GM18505 (cell line): ENCODE data around the gene PDE2A.

ENCODE experiments used
- ATAC-seq: cut with Tn5 transposase; IDR thresholded peaks from one replicate; pipeline ENCODE4 v1.9.1; 2021; ENCODE audit not compliant: unreplicated experiment
- POLR2A ChIP-seq: IDR thresholded peaks from 4 replicates; pipeline ENCODE4 v1.6.1; 2011; ENCODE audit warnings: borderline replicate concordance; ENCODE audit not compliant: insufficient read depth, insufficient read length; ENCODE audit errors: extremely low read depth

PDE2A gene

GRCh38 chr11:72673943-72674828, at the start of gene PDE2A:
PDE2A (minus strand) TSS chr11:72674422; CDS start chr11:72674207, 215 bp downstream.
- ATAC-seq = no peak
- no peak for TF ChIP-seq POLR2A

- no peak for ATAC-seq
- no peak for TF ChIP-seq POLR2A
Measured at GRCh38 chr11:72723508-72723907, 49.3 kb upstream of the PDE2A start.

GRCh38 chr11:72722050-72722748, 48.0 kb upstream of the PDE2A start:
- peak; percentile 78 for TF ChIP-seq POLR2A
- peak; percentile 68 for ATAC-seq

DNA sequence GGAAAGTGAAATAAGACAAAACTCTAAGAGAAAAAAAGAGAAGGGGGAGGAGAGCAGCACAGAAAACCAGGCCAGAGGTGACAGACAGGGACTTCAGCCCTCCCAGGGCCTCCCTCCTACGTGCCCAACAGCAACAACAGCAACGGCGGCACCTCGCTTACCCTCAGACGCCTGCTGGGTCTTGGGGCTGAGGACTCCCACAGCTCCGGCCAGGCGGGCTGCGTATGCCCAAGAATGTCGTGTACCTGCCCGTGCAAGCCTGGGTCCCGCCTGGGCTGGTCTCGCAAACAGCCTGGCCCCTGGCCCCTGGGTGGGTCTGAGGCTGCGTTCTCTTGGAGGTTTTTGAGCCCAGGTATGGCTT, 47.4 kb upstream of the PDE2A start:
- no peak for ATAC-seq

DNA sequence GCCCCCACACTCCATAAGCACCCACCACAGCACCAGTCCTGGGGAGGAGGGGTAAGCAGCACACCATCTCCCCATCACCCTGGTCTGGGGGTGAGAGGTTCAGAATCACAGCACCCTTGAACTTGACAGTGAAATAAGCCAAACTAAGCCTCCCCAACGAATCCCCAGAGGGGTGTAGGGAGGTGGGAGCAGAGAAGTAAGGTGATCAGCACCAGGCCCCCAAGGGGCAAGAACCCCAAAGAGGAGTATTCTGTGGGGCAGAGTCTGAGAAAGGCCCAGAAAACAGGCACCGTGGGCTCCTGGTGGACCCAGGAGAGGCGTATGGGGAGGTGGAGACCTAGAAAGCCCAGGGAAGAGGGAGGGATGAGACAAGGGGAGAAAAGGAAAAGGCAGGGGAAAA, 47.1 kb upstream of the PDE2A start:
- no peak for ATAC-seq
- TF ChIP-seq POLR2A = no peak

More for the DNA sequence above, 47.4 kb upstream of the PDE2A start:
- no peak for TF ChIP-seq POLR2A

DNA sequence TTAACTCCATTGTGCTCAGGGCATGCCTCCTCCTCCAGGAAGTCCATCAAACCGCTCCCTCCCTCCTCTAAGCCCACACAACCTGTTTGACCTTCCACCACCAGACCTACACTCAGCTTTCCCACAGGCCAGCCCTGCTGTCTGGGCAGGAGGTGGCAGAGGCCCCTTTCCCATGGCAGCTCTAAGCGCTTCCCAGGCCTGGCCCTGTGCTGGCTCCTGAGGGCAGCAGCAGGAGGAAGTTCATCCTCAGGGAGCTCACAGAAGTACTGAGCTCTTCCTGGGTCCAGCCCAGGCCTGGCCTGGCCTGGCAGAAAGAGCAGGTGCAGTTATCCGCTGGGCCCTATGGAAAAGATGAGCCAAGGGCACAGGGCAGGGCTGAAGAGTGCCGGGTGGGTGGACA, 46.6 kb upstream of the PDE2A start:
- no peak for ATAC-seq
- TF ChIP-seq POLR2A = no peak

- TF ChIP-seq POLR2A = no peak
- ATAC-seq = no peak
Measured at GRCh38 chr11:72720047-72720446, 45.8 kb upstream of the PDE2A start.

GRCh38 chr11:72719551-72719950, 45.3 kb upstream of the PDE2A start:
- no peak for TF ChIP-seq POLR2A
- no peak for ATAC-seq

- TF ChIP-seq POLR2A = no peak
- ATAC-seq = no peak
Measured at GRCh38 chr11:72719144-72719543, 44.9 kb upstream of the PDE2A start.

GRCh38 chr11:72718101-72718501, 43.9 kb upstream of the PDE2A start:
- ATAC-seq = no peak

DNA sequence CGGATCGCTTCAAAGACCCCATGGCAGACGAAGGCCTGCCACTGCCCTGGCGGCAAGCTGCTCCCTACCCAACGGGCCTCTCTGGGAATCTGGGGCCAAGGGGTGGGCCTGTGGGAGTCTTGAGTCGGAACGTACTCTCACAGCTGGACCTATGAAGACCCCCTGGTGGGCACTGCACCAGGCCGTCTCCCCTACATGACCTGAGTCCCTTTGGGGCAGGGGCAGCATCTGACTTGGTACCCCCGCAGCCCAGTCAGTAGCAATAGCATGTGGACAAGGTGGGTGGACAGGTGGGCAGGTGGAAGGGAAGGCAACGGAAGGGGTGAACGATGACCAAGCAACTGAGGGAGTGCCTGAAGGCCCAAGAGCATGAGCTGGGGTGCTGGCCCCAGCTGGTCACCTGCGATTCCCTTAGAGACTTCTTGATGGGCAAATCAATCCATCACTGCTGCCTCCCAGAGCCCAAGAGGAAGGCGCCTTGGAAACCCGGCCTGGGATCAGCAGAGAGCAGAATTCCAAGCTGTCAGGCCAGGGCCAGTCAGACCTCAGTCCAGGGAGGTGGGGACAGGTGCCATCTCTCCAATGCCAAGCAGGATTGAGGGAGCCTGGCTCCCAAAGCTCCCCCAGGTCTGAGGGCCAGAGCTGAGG, 42.7 kb upstream of the PDE2A start:
- TF ChIP-seq POLR2A = no peak
- ATAC-seq = no peak

More at GRCh38 chr11:72718101-72718501, 43.9 kb upstream of the PDE2A start:
- no peak for TF ChIP-seq POLR2A

DNA sequence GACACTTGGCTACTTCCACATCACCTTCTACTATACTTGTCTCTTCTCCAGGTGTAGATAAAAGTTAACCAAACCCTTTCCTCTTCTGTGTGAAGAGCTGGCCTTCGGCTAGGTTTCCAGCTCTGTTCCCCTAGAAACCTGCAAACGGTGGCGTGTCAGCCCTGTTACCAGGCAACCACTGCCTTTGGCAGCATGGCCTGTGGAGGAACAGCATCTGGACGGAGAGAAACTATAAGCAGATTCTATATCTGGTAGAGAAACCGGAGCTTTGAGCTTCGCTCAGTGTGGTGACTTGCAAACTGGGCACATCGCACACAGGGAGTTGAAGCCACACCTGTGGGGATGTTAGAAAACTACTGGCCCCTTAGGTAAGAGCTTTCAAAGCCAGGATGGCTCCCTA, 42.1 kb upstream of the PDE2A start:
- no peak for ATAC-seq

DNA sequence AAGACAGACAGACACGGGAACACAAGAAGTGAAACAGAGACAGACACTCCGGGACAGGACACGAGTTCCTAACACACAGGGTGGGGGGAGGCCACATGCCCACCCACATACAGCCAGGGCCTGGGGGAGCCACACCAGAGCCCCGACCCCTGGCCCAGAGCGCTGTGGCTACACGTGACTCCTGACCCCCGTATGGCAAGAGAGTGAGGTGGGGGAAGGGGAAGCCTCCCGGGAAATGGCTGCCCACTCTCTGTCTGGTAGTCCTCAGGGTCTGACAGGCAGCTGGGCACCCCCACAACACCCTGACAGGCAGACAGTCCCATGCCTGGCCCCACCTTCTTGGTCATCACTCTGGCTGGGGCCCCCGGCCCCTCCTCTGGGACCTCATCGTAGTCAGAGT, 38.6 kb upstream of the PDE2A start:
- no peak for ATAC-seq

More for the DNA sequence above, 42.1 kb upstream of the PDE2A start:
- TF ChIP-seq POLR2A = no peak

More for the DNA sequence above, 38.6 kb upstream of the PDE2A start:
- no peak for TF ChIP-seq POLR2A
